Fibroblast of pulmonary artery (primary cell): Measurements from ENCODE around the gene ARHGEF1.

ENCODE experiments used
- DNase-seq: peaks from one replicate; pipeline ENCODE4 v3.0.0-alpha.2; 2010; ENCODE audit warnings: low read depth
- H3K4me3 ChIP-seq: replicated peaks from 2 replicates; pipeline ENCODE4 v1.5.1; 2011; ENCODE audit warnings: low read depth, mild to moderate bottlenecking, control low read depth, low read length, moderate library complexity
- TF ChIP-seq, protein P1 (sequence below): IDR thresholded peaks from 2 replicates; pipeline ENCODE4 v1.5.1; 2011; ENCODE audit warnings: mild to moderate bottlenecking, control low read depth, low read length, inconsistent platforms; ENCODE audit errors: missing control alignments

ARHGEF1 gene

DNA sequence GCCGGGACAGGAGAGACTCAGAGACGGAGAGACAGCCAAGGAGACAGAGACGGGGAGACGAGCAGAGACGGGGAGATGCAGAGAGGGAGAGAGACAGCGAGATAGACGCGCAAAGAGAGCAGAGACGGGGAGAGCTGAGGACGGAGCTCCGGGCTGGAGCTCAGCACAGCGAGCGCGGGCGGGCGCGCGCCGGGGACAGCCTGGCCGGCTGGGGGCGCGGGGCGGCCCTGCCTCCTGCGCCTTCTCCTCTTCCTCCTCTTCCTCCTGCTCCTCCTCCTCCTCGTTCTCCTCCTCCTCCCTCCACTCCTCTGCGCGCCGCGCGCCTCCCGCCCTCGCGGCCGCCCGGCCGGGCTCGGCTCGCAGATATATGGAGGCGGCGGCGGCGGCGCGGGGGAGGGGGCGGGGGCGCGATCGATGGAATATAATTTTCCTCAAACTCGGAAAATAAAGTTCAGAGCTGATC, 45.3 kb downstream of the ARHGEF1 start, which contains the start of gene ERFL:
Gene ERFL (minus strand): TSS at position 229 of the 463 bp plus-strand sequence. CDS start 15,530 bp downstream, outside the sequence.
- TF ChIP-seq, protein P1, sequence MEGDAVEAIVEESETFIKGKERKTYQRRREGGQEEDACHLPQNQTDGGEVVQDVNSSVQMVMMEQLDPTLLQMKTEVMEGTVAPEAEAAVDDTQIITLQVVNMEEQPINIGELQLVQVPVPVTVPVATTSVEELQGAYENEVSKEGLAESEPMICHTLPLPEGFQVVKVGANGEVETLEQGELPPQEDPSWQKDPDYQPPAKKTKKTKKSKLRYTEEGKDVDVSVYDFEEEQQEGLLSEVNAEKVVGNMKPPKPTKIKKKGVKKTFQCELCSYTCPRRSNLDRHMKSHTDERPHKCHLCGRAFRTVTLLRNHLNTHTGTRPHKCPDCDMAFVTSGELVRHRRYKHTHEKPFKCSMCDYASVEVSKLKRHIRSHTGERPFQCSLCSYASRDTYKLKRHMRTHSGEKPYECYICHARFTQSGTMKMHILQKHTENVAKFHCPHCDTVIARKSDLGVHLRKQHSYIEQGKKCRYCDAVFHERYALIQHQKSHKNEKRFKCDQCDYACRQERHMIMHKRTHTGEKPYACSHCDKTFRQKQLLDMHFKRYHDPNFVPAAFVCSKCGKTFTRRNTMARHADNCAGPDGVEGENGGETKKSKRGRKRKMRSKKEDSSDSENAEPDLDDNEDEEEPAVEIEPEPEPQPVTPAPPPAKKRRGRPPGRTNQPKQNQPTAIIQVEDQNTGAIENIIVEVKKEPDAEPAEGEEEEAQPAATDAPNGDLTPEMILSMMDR: no peak
- DNase-seq: no peak
- H3K4me3 ChIP-seq: peak within 1 kb of the TSS; percentile 45

DNA sequence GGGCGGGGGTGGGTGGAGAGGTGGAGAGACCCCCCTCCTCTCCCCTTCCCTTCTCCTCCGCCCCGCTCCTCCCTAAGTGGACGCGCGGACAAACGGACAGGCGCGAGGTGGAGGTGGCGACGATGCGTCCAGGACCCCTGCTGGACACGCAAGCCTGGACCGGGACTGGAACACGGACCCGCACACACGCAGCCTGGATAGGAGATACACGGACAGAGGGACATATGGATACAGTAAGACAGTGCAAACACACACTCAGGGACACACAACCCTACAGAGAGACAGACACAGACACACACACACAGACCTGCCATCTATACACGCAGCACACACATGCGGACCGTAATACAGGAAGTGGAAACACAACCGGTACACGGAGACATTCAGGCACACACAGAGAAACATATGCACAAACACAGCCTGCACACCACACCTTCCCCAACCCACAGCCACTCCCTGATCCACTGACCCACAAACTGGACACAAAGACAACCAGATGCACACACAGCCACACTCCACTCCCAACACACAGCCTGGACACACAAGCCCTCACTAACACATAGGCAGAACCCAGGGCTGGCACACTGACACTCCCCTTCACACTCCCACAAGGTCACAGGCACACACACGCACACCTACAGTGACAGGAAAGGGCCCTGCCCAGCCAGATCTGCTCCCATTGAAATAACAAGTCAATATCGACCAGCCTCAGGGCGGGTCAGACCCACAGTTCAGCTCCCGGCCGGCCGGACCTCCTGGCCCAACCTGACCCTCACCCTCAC, 46.0 kb downstream of the ARHGEF1 start:
- DNase-seq: no peak
- TF ChIP-seq, protein P1: no peak
- H3K4me3 ChIP-seq: peak overlapping the region; percentile 28

GRCh38 chr19:41929536-41930071, 46.6 kb downstream of the ARHGEF1 start:
- TF ChIP-seq, protein P1: no peak
- no peak overlapping the region for H3K4me3 ChIP-seq

GRCh38 chr19:41930322-41930722, 47.3 kb downstream of the ARHGEF1 start:
- TF ChIP-seq, protein P1: no peak
- no peak overlapping the region for H3K4me3 ChIP-seq
- DNase-seq: no peak

More at GRCh38 chr19:41929536-41930071, 46.6 kb downstream of the ARHGEF1 start:
- no peak for DNase-seq

- TF ChIP-seq, protein P1: peak; percentile 49
- no peak for DNase-seq
- no peak overlapping the region for H3K4me3 ChIP-seq
Measured at GRCh38 chr19:41930926-41931592, 48.1 kb downstream of the ARHGEF1 start.

DNA sequence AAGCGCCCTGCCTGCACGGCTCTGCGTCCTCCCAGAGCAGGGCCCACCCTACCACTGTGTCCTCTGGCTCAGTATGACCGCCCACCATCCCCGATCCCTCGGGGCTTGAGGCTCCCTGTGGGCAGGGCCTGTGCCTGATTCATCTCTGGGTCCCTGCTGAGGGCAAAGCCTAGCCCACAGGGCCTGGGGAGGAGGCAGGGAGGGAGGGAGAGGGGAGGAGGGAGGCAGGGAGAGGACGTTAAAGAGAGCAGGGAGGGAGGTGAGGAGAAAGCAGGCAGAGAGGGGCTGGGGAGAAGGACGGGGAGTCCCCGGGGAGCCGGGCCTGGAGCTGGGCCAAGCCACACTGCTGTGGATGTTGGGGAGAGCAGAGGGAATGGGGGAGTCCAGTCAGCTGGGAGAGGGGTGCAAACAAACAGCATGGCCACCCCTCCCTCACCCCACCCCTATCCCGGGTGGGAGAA, 49.3 kb downstream of the ARHGEF1 start:
- no peak for DNase-seq
- H3K4me3 ChIP-seq: no peak overlapping the region
- TF ChIP-seq, protein P1: no peak
